Measurements from ENCODE around the gene TNS4. TPM values are rescaled to one million over a fixed set of nuclear protein-coding genes. Genes with fewer than 3 reads are reported as not detected.

The TNS4 gene
- total RNA-seq, 1 donor from 2014 or later, result not detected

GRCh38 chr17:40442392-40443195, 58.8 kb downstream of the TNS4 start:
- Mint-ChIP-seq H3K27me3 (peaks cover 40% of the 10 kb centered on the region), H3K4me3 (ENCODE audit: low read depth) (peak overlapping the region; percentile 56), H3K27ac (no peak overlapping the region), H3K4me1 (ENCODE audit: low read depth) (peaks cover 2% of the 10 kb centered on the region), H3K36me3 (ENCODE audit: insufficient read depth) (no peaks in the 10 kb centered on the region), H3K9me3 (ENCODE audit: low read depth) (no peaks in the 10 kb centered on the region)
- no peak for DNase-seq (ENCODE audit: low spot score, unreplicated experiment)
- TF ChIP-seq CTCF (IDR thresholded peaks at IDR 0.05; ENCODE audit: unreplicated experiment), result no peak

- Mint-ChIP-seq H3K9me3 (ENCODE audit: low read depth) (no peaks in the 10 kb centered on the region), H3K27me3 (peaks cover 32% of the 10 kb centered on the region), H3K4me3 (ENCODE audit: low read depth) (no peak overlapping the region), H3K36me3 (ENCODE audit: insufficient read depth) (no peaks in the 10 kb centered on the region), H3K27ac (no peak overlapping the region), H3K4me1 (ENCODE audit: low read depth) (peaks cover 2% of the 10 kb centered on the region)
- TF ChIP-seq CTCF (IDR thresholded peaks at IDR 0.05; ENCODE audit: unreplicated experiment), result no peak
- no peak for DNase-seq (ENCODE audit: low spot score, unreplicated experiment)
Measured at GRCh38 chr17:40440166-40440565, 61.3 kb downstream of the TNS4 start.

GRCh38 chr17:40437095-40437732, 64.2 kb downstream of the TNS4 start:
- no peaks in the 10 kb centered on the region for H3K9me3 Mint-ChIP-seq (ENCODE audit: low read depth)
- no peak for DNase-seq (ENCODE audit: low spot score, unreplicated experiment)
- no peak overlapping the region for H3K4me3 Mint-ChIP-seq (ENCODE audit: low read depth)

GRCh38 chr17:40436636-40437035, 64.8 kb downstream of the TNS4 start:
- no peak for DNase-seq (ENCODE audit: low spot score, unreplicated experiment)
- H3K9me3 Mint-ChIP-seq (ENCODE audit: low read depth), result no peaks in the 10 kb centered on the region
- peaks cover 8% of the 10 kb centered on the region for H3K4me1 Mint-ChIP-seq (ENCODE audit: low read depth)
- no peak for TF ChIP-seq CTCF (IDR thresholded peaks at IDR 0.05; ENCODE audit: unreplicated experiment)
- H3K36me3 Mint-ChIP-seq (ENCODE audit: insufficient read depth), result no peaks in the 10 kb centered on the region
- no peak overlapping the region for H3K4me3 Mint-ChIP-seq (ENCODE audit: low read depth)
- H3K27me3 Mint-ChIP-seq, result peaks cover 12% of the 10 kb centered on the region
- H3K27ac Mint-ChIP-seq, result no peak overlapping the region

More at GRCh38 chr17:40437095-40437732, 64.2 kb downstream of the TNS4 start:
- Mint-ChIP-seq H3K27ac (no peak overlapping the region), H3K27me3 (peaks cover 13% of the 10 kb centered on the region), H3K4me1 (ENCODE audit: low read depth) (peaks cover 3% of the 10 kb centered on the region), H3K36me3 (ENCODE audit: insufficient read depth) (no peaks in the 10 kb centered on the region)
- no peak for TF ChIP-seq CTCF (IDR thresholded peaks at IDR 0.05; ENCODE audit: unreplicated experiment)

- peak; percentile 49 for TF ChIP-seq CTCF (IDR thresholded peaks at IDR 0.05; ENCODE audit: unreplicated experiment)
- H3K36me3 Mint-ChIP-seq (ENCODE audit: insufficient read depth), result no peaks in the 10 kb centered on the region
- no peaks in the 10 kb centered on the region for H3K9me3 Mint-ChIP-seq (ENCODE audit: low read depth)
- H3K27me3 Mint-ChIP-seq, result no peaks in the 10 kb centered on the region
- peaks cover 12% of the 10 kb centered on the region for H3K4me1 Mint-ChIP-seq (ENCODE audit: low read depth)
- H3K4me3 Mint-ChIP-seq (ENCODE audit: low read depth), result no peak overlapping the region
- H3K27ac Mint-ChIP-seq, result no peak overlapping the region
- no peak for DNase-seq (ENCODE audit: low spot score, unreplicated experiment)
Measured at GRCh38 chr17:40433551-40434415, 67.6 kb downstream of the TNS4 start.

Measured in progenitor cell of endocrine pancreas (in vitro differentiated cells).